Gastrocnemius medialis (tissue), 4 donors: ENCODE data around the gene KIF16B. TPM values are rescaled to one million over a fixed set of nuclear protein-coding genes. Genes with fewer than 3 reads are reported as not detected.

ENCODE experiments used
- ATAC-seq, 2 donors: fragments of 150-250 bp; one replicate each; pipeline ENCODE4 v1.9.1; 2016
- DNase-seq, 2 donors: peaks; one replicate each; pipeline ENCODE4 v3.0.0-alpha.2; 2019
- H3K27ac ChIP-seq, 4 donors: fragments of 200-600 bp; sonication (generic); 1 replicate in 1 of 4; 2 replicates in 3 of 4; pipeline ENCODE4 v1.5.1; 2016 to 2018; ENCODE audit warnings: mild to moderate bottlenecking in 2 of 4, moderate library complexity in 1 of 4
- H3K27me3 ChIP-seq, 3 donors: fragments of 200-600 bp; sonication (generic) in 2 of 3; 1 replicate in 1 of 3; 2 replicates in 2 of 3; pipeline versions ENCODE4 v1.5.1 to v1.6.0; 2016 to 2019; ENCODE audit warnings: mild to moderate bottlenecking in 1 of 3, moderate library complexity in 1 of 3
- H3K36me3 ChIP-seq, 2 donors: fragments of 200-600 bp; sonication (generic) in 1 of 2; one replicate each; pipeline ENCODE4 v1.5.1; 2017 to 2018
- H3K4me1 ChIP-seq, 2 donors: fragments of 200-600 bp; sonication (generic) in 1 of 2; one replicate each; pipeline ENCODE4 v1.5.1; 2016 to 2017; ENCODE audit warnings: mild to moderate bottlenecking in 2 of 2
- H3K4me3 ChIP-seq, 4 donors: fragments of 200-600 bp; sonication (generic) in 3 of 4; 1 replicate in 1 of 4; 2 replicates in 3 of 4; pipeline ENCODE4 v1.5.1; 2016 to 2019; ENCODE audit warnings: mild to moderate bottlenecking in 2 of 4
- H3K9me3 ChIP-seq, 3 donors: fragments of 200-600 bp; sonication (generic) in 2 of 3; 1 replicate in 1 of 3; 2 replicates in 2 of 3; pipeline ENCODE4 v1.5.1; 2016 to 2019
- POLR2A ChIP-seq, 2 donors: fragments of 450-650 bp; IDR thresholded peaks; one replicate each; pipeline ENCODE4 v1.6.1; 2017; ENCODE audit warnings: antibody characterized with exemption in 2 of 2, mild to moderate bottlenecking in 2 of 2, moderate library complexity in 2 of 2
- in situ Hi-C, 4 donors: fragments of 200-750 bp; cut with MboI; loops; one replicate each; pipeline versions ENCODE4 v1.15.0 to v1.8.0; 2017; ENCODE audit warnings: low sequenced_read_pairs in 4 of 4
- intact Hi-C: fragments of 100-400 bp; cut with DNase I; formaldehyde crosslinking; loops from one replicate; pipeline ENCODE4 v1.15.1; 2023; ENCODE audit warnings: low total_unique reads
- total RNA-seq, 4 donors: library from RNA; depleted of rRNA; stranded (reverse); fragments of >200 nt; gene quantifications; one replicate each; pipeline versions ENCODE4 v1.1.0 to v1.2.3, GENCODE V29; 2016
- TF ChIP-seq, protein P1 (sequence below), 5 experiments: fragments of 450-650 bp in 3 of 5; fragments of 200-600 bp in 2 of 5; sonication (generic) in 2 of 5; IDR thresholded peaks in 4 of 5; conservative IDR thresholded peaks in 1 of 5; 1 replicate in 4 of 5; 2 replicates in 1 of 5; pipeline ENCODE4 v1.5.1; 2016 to 2019; ENCODE audit warnings: antibody characterized with exemption in 5 of 5, mild to moderate bottlenecking in 3 of 5, moderate library complexity in 3 of 5

The KIF16B gene
- total RNA-seq, 4 donors from 2014 or later: 13.4 to 23.9 (median 20.0) TPM

DNA sequence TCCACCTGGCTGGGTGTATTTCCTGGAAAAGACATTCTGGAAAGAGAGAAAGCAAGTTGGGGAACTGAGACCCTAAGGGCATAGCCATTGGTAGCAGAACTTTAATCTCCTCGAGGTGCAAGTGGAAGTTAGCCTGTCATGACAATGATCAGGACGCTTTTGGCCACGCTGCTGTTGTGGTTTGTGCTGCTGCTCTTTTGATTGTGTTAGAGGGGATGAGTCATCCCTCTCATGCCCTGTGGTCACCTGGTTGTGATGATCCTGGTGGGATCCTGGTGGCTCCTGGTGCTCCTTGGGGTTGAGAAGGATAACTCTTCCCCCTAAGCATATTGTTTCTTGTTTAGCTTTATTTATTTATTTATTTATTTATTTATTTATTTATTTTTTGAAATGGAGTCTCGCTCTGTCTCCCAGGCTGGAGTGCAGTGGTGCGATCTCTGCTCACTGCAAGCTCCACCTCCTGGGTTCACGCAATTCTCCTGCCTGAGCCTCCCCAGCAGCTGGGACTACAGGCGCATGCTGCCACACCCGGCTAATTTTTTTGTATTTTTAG, 350.3 kb downstream of the KIF16B start:
- in situ Hi-C loops (no loop called here), intact Hi-C loops (no loop called here)
- ATAC-seq: no peak

More for the DNA sequence above, 350.3 kb downstream of the KIF16B start:
- no peak overlapping the region for H3K27ac ChIP-seq
- H3K4me1 ChIP-seq: no peaks in the 10 kb centered on the region
- no peak for DNase-seq
- no peak for TF ChIP-seq POLR2A (IDR thresholded peaks at IDR 0.05)
- TF ChIP-seq, protein P1, sequence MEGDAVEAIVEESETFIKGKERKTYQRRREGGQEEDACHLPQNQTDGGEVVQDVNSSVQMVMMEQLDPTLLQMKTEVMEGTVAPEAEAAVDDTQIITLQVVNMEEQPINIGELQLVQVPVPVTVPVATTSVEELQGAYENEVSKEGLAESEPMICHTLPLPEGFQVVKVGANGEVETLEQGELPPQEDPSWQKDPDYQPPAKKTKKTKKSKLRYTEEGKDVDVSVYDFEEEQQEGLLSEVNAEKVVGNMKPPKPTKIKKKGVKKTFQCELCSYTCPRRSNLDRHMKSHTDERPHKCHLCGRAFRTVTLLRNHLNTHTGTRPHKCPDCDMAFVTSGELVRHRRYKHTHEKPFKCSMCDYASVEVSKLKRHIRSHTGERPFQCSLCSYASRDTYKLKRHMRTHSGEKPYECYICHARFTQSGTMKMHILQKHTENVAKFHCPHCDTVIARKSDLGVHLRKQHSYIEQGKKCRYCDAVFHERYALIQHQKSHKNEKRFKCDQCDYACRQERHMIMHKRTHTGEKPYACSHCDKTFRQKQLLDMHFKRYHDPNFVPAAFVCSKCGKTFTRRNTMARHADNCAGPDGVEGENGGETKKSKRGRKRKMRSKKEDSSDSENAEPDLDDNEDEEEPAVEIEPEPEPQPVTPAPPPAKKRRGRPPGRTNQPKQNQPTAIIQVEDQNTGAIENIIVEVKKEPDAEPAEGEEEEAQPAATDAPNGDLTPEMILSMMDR (IDR thresholded peaks at IDR 0.05 in 4 of 5, conservative IDR thresholded peaks at IDR 0.05 in 1 of 5): no peak
- H3K9me3 ChIP-seq: no peaks in the 10 kb centered on the region
- H3K4me3 ChIP-seq: no peak overlapping the region
- no peaks in the 10 kb centered on the region for H3K27me3 ChIP-seq
- H3K36me3 ChIP-seq: no peaks in the 10 kb centered on the region

Other genes with a start within 250 kb of the KIF16B start
- 10 to 100 TPM; 18.6 to 37.5 (median 31.7) TPM for gene SNRPB2, start 156.6 kb upstream of the KIF16B start, total RNA-seq
- not detected for gene OTOR, start 174.9 kb upstream of the KIF16B start, total RNA-seq